Chondrocyte (in vitro differentiated cells): ENCODE data around the gene CHL1. TPM values are rescaled to one million over a fixed set of nuclear protein-coding genes. Genes with fewer than 3 reads are reported as not detected.

Experiments
- DNase-seq: peaks from one replicate; pipeline ENCODE4 v3.0.0; 2021; ENCODE audit warnings: mixed read lengths, low spot score
- H3K27ac Mint-ChIP-seq: one replicate; pipeline ENCODE4 v1.8.0; 2021; ENCODE audit warnings: mild to moderate bottlenecking, moderate library complexity, mixed read lengths; ENCODE audit not compliant: unreplicated experiment
- H3K27me3 Mint-ChIP-seq: 2 replicates; pipeline ENCODE4 v1.8.0; 2021; ENCODE audit warnings: low read depth, mixed read lengths
- H3K36me3 Mint-ChIP-seq: 2 replicates; pipeline ENCODE4 v1.8.0; 2021; ENCODE audit warnings: low read depth, mixed read lengths
- H3K4me1 Mint-ChIP-seq: 2 replicates; pipeline ENCODE4 v1.8.0; 2021; ENCODE audit warnings: low read depth, mild to moderate bottlenecking, mixed read lengths
- H3K4me3 Mint-ChIP-seq: one replicate; pipeline ENCODE4 v1.8.0; 2021; ENCODE audit warnings: mild to moderate bottlenecking, moderate library complexity, mixed read lengths; ENCODE audit not compliant: unreplicated experiment
- H3K9me3 Mint-ChIP-seq: 2 replicates; pipeline ENCODE4 v1.8.0; 2021; ENCODE audit warnings: low read depth, mixed read lengths
- CTCF ChIP-seq: fragments of 200-600 bp; sonication (generic); IDR thresholded peaks from 2 replicates; pipeline ENCODE4 v1.5.0; 2021; ENCODE audit warnings: antibody characterized with exemption, mild to moderate bottlenecking, moderate library complexity
- total RNA-seq: library from RNA; stranded (reverse); gene quantifications from 3 replicates; pipeline ENCODE4 v1.2.1, GENCODE V29; 2021

CHL1 gene
- total RNA-seq, 1 donor from 2014 or later, result not detected

DNA sequence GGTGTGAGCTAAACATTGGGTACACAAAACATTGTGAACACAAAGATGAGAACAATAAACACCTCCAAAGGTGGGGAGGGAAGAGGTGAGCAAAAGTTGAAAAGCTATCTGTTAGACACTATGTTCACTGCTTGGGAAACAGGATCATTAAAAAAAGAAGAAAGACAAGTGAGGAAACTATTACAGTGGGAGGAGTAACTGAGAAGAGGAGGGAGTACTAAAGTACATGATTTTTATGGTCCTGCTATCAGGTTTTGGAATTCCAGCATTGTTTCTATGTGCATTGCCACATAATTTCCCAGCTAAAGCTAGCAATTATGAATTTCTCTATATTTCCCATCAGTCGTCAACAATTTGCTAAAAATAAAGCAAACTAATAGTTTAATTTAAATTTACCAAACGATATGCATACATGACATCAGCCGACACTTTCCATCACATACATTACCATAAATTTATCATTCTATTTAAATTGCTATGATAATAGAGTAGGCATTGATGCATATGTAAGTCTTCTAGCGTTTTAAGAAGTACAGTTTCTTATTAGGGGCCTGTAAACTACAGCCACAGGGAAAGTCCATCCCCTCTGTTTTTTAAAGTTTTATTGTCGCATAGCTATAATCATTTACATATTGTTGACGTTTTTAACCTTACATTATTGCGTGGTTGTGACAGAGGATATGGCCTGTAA is 221.8 kb downstream of the CHL1 start:
- no peak overlapping the region for H3K27ac Mint-ChIP-seq

GRCh38 chr3:420584-420983 is 224.0 kb downstream of the CHL1 start:
- Mint-ChIP-seq H3K4me1 (no peaks in the 10 kb centered on the region), H3K27me3 (peaks cover 3% of the 10 kb centered on the region), H3K27ac (no peak overlapping the region), H3K36me3 (no peaks in the 10 kb centered on the region), H3K4me3 (no peak overlapping the region), H3K9me3 (peaks cover 5% of the 10 kb centered on the region)
- no peak for DNase-seq
- TF ChIP-seq CTCF, result no peak

More for the DNA sequence above, 221.8 kb downstream of the CHL1 start:
- no peaks in the 10 kb centered on the region for H3K36me3 Mint-ChIP-seq
- no peak overlapping the region for H3K4me3 Mint-ChIP-seq
- H3K4me1 Mint-ChIP-seq, result no peaks in the 10 kb centered on the region
- peaks cover 4% of the 10 kb centered on the region for H3K9me3 Mint-ChIP-seq
- no peak for DNase-seq
- peaks cover 3% of the 10 kb centered on the region for H3K27me3 Mint-ChIP-seq
- TF ChIP-seq CTCF, result no peak

DNA sequence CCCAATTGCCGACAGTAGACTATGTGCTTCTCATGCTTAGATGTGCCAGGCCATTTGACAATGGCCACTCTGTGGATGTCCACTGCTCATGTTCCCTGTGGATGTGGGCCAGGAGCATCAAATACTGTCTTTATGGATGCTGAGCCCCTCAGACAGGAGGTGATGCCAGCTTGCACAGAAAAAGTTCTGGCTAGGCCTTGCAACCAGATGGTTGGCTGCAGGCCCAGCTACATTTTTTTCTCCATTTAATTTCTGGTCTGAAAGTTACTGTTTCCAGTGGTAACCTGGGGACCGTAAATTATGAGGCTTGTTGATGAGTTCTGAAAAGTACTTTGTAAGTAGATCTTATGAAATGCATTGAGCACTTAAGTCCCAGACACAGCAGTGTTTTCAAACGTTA is 228.5 kb downstream of the CHL1 start:
- Mint-ChIP-seq H3K4me3 (no peak overlapping the region), H3K9me3 (peaks cover 5% of the 10 kb centered on the region), H3K27me3 (no peaks in the 10 kb centered on the region), H3K4me1 (no peaks in the 10 kb centered on the region), H3K27ac (no peak overlapping the region), H3K36me3 (no peaks in the 10 kb centered on the region)
- no peak for DNase-seq
- TF ChIP-seq CTCF, result no peak

DNA sequence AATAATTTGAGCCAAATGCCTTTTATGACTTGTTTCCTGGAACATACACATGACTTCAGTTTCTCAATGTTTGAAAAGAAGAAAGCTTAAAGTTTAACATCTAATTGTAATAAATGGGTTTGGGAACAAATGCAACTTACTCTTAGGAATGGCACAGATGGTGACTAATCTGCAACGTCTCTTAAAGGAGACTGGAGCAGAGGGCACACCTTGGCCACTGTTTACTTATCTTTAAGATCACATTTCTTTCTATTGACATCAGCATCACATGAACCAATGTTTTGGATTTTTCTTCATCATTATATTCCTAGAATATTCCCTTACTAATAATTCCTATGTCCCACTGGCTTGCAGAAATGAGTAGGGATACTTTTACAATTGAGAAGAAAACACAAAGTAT is 229.5 kb downstream of the CHL1 start:
- no peaks in the 10 kb centered on the region for H3K36me3 Mint-ChIP-seq
- peaks cover 5% of the 10 kb centered on the region for H3K9me3 Mint-ChIP-seq
- no peak overlapping the region for H3K4me3 Mint-ChIP-seq
- no peak overlapping the region for H3K27ac Mint-ChIP-seq
- no peak for TF ChIP-seq CTCF
- no peaks in the 10 kb centered on the region for H3K4me1 Mint-ChIP-seq
- no peaks in the 10 kb centered on the region for H3K27me3 Mint-ChIP-seq
- no peak for DNase-seq

DNA sequence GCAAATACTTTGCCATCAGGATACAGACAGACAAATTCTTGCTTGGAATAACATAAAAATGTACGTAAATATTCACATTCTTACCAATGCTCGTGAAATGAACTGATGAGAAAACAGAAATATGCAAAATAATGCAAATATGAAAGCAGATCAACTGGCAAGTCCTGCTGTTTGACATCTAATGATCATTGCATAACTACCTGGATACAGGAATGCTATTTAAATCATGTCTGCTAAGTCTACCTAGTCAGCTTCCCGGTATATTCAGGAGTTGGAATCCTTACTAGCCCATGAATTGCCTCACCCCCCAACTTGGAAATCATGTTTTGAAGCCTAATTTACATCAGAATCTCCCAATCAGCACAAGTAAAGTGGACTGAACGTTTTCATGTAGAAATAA is 230.6 kb downstream of the CHL1 start:
- peaks cover 5% of the 10 kb centered on the region for H3K9me3 Mint-ChIP-seq
- H3K27ac Mint-ChIP-seq, result no peak overlapping the region
- no peak for DNase-seq
- no peak for TF ChIP-seq CTCF
- H3K36me3 Mint-ChIP-seq, result no peaks in the 10 kb centered on the region
- no peaks in the 10 kb centered on the region for H3K27me3 Mint-ChIP-seq
- H3K4me3 Mint-ChIP-seq, result no peak overlapping the region
- H3K4me1 Mint-ChIP-seq, result no peaks in the 10 kb centered on the region
